Measurements from ENCODE around the gene TMEM208. TPM values are rescaled to one million over a fixed set of nuclear protein-coding genes. Genes with fewer than 3 reads are reported as not detected.

Gene TMEM208
- total RNA-seq, 2 donors from 2014 or later, result 40.7 to 42.0 TPM

DNA sequence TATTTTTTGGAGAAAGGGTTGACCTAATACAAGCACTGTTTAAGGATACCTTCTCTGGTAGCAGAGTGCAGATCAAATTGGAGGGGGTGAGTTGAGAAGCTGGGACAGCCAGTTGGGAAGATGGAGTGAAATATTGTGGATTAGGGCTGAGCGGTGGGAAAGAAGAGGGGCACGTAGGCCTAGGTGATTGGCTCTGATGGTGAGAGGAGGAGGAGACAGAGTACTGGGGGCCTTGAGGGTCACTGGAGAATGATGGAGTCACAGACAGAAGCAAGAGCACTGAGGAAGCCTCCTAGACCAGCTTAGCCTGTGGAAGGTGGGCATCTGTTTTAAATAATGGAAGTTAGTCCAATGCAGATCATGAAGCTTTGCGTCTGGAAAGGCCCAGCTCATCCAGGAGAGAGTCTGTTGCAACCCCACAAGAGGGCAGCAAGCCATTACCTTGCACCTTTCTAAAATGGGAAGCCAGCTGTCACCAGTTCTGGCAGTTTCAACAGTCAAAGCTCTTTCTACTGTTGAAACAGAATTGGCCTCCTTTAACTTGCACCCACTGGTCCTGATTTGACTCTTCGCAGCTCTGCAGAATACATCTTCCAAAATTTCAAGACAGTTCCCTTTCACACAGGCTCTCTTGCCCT is 33.6 kb downstream of the TMEM208 start:
- intact Hi-C loops (cut with DNase I, micrococcal nuclease), result no loop called here
- DNase-seq, result peak in 1 of 2 donors; percentile 37
- ATAC-seq, result peak; percentile 91

- ATAC-seq, result no peak
- DNase-seq, result no peak
- intact Hi-C loops (cut with DNase I, micrococcal nuclease), result no loop called here
Observed at GRCh38 chr16:67263201-67263600, 36.3 kb downstream of the TMEM208 start.

- ATAC-seq (no peak), DNase-seq (peak in 1 of 2 donors; percentile 14)
- intact Hi-C loops (cut with DNase I, micrococcal nuclease), result no loop called here
Observed at GRCh38 chr16:67264277-67264676, 37.3 kb downstream of the TMEM208 start.

GRCh38 chr16:67264866-67265265 is 37.9 kb downstream of the TMEM208 start:
- intact Hi-C loops (cut with DNase I, micrococcal nuclease), result no loop called here
- ATAC-seq (no peak), DNase-seq (peak in 1 of 2 donors; percentile 2)

DNA sequence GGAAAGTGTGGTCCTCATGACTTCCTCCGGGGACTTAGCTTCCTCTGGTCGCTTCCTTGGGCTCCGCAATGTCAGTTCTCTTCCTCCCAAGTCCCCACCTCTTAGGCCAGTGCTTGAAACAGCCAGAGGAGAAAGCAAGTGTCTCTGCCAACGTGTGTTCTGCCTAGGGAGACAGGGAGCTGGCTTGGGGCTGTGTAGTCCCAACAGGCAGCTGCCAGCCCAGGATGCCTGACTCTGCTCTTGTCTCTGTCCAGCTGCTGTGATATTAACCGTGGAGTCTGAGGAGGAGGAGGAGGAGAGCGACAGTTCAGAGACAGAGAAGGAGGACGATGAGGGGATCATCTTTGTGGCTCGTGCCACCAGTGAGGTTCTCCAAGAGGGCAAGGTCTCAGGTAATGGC is 38.9 kb downstream of the TMEM208 start:
- no peak for DNase-seq
- no peak for ATAC-seq
- intact Hi-C loops (cut with DNase I, micrococcal nuclease), result no loop called here

GRCh38 chr16:67268136-67268579 is 41.2 kb downstream of the TMEM208 start:
- intact Hi-C loops (cut with DNase I, micrococcal nuclease), result no loop called here
- DNase-seq (no peak), ATAC-seq (peak; percentile 69)

GRCh38 chr16:67269766-67270165 is 42.8 kb downstream of the TMEM208 start:
- intact Hi-C loops (cut with DNase I, micrococcal nuclease), result no loop called here
- ATAC-seq (peak; percentile 13), DNase-seq (no peak)

- ATAC-seq, result peak; percentile 20
- intact Hi-C loops (cut with DNase I, micrococcal nuclease), result no loop called here
Observed at GRCh38 chr16:67270931-67271338, 44.0 kb downstream of the TMEM208 start.

GRCh38 chr16:67271446-67271845 is 44.5 kb downstream of the TMEM208 start:
- no peak for ATAC-seq
- intact Hi-C loops (cut with DNase I, micrococcal nuclease), result no loop called here
- DNase-seq, result no peak

More at GRCh38 chr16:67270931-67271338, 44.0 kb downstream of the TMEM208 start:
- no peak for DNase-seq

DNA sequence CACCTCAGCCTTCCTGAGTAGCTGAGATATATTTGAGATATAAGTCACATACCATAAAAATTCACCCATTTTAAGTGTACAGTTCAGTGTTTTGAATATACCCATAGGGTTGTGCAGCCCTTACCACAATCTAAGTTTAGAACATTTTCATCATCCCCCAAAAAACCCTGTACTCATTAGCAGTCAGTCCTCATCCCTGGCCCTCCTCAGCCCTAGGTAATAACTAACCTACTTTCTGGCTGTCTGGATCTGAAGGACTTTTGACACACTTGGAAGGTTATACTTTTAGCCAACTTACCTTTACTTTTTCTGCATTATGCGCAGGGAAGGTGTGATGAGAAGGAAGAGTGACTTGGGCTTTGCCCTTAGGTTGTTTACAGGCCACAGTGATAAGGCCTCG is 48.4 kb downstream of the TMEM208 start:
- no peak for ATAC-seq
- intact Hi-C loops (cut with DNase I, micrococcal nuclease), result no loop called here
- DNase-seq, result no peak

DNA sequence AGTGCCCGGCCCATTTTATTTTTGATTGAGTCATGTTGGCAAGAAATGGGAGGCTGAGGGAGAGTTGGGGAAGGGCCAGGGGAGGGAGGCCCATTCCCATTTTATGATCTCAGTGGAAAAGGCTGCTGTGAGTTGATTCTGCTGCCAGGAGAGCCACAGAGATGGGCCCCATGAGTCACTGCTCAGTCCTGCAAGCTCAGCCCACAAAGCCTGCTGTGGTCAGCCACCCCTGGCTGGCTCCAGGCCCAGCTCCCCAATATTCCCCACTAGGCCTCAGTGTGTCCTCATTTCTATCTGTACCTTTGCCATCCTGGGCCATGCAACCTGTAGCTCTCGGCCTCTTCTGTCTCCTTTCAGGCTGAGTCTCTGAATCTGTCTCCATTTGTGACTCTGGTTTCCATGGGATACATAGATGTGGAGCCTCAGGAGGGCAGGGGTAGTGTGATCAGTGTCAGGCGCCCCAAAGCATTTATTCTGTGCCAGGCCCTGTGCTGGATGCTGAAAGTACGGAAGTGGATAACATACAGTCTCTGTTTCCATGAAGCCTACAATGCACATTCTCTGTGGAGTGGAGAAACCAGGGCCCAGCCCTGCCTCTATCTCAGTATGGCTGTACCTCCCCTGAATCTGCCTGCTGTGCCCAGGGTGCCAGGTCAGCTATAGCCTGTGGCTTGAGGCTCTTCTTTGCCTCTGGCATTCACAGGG is 50.5 kb downstream of the TMEM208 start:
- intact Hi-C loops (cut with DNase I, micrococcal nuclease), result no loop called here
- ATAC-seq (no peak), DNase-seq (peak in 1 of 2 donors; percentile 41)

- DNase-seq (no peak), ATAC-seq (peak; percentile 49)
- intact Hi-C loops (cut with DNase I, micrococcal nuclease), result no loop called here
Observed at GRCh38 chr16:67277999-67278772, 51.3 kb downstream of the TMEM208 start.

Small RNA genes lying within 50 kb of the gene (microRNA-seq; reads per million reads assigned to microRNA genes)
- 53.9 to 193 reads per million in 2 donors for gene MIR328

Other genes with a start within 250 kb of the TMEM208 start
- gene CES4A, start 238.5 kb upstream of the TMEM208 start, total RNA-seq, result 10 to 100 TPM in 1 of 2 donors, 1 to 10 TPM in 1; 6.6 to 12.1 TPM
- gene CBFB, start 198.0 kb upstream of the TMEM208 start, total RNA-seq, result 10 to 100 TPM; 25.8 to 27.0 TPM
- gene PHAF1, start 117.2 kb upstream of the TMEM208 start, total RNA-seq, result 10 to 100 TPM; 11.3 to 13.9 TPM
- 1 to 10 TPM; 2.9 to 4.3 TPM for gene B3GNT9, start 76.1 kb upstream of the TMEM208 start, total RNA-seq
- 10 to 100 TPM; 25.5 to 27.4 TPM for gene TRADD, start 67.2 kb upstream of the TMEM208 start, total RNA-seq
- gene FBXL8, start 67.2 kb upstream of the TMEM208 start, total RNA-seq, result 10 to 100 TPM; 20.2 to 23.0 TPM
- gene HSF4, start 62.4 kb upstream of the TMEM208 start, total RNA-seq, result 10 to 100 TPM; 36.5 to 39.2 TPM
- 10 to 100 TPM; 23.1 to 30.2 TPM for gene NOL3, start 56.6 kb upstream of the TMEM208 start, total RNA-seq
- gene MATCAP1, start 43.2 kb upstream of the TMEM208 start, total RNA-seq, result 10 to 100 TPM; 21.9 to 30.8 TPM
- gene EXOC3L1, start 37.0 kb upstream of the TMEM208 start, total RNA-seq, result 1 to 10 TPM; 2.3 to 5.9 TPM
- 10 to 100 TPM; 59.1 to 81.4 TPM for gene E2F4, start 35.0 kb upstream of the TMEM208 start, total RNA-seq
- 10 to 100 TPM; 58.1 to 60.5 TPM for gene ELMO3, start 28.0 kb upstream of the TMEM208 start, total RNA-seq
- gene FHOD1, start 20.4 kb downstream of the TMEM208 start, total RNA-seq, result 10 to 100 TPM; 29.7 to 42.7 TPM
- 1 to 10 TPM in 1 of 2 donors, under 1 TPM in 1; 0.61 to 1.3 TPM for gene SLC9A5, start 21.8 kb downstream of the TMEM208 start, total RNA-seq
- 10 to 100 TPM in 1 of 2 donors, 1 to 10 TPM in 1; 7.7 to 11.9 TPM for gene PLEKHG4, start 52.4 kb downstream of the TMEM208 start, total RNA-seq
- under 1 TPM in 1 of 2 donors, not detected in 1; 0.06 TPM for gene KCTD19, start 99.6 kb downstream of the TMEM208 start, total RNA-seq
- gene LRRC36, start 99.7 kb downstream of the TMEM208 start, total RNA-seq, result under 1 TPM; 0.34 to 0.40 TPM
- 1 to 10 TPM; 4.1 to 8.3 TPM for gene TPPP3, start 166.4 kb downstream of the TMEM208 start, total RNA-seq
- 10 to 100 TPM; 10.7 to 12.5 TPM for gene ZDHHC1, start 189.3 kb downstream of the TMEM208 start, total RNA-seq
- 1,000 to 10,000 TPM in 1 of 2 donors, 100 to 1,000 TPM in 1; 723 to 1,005 TPM for gene HSD11B2, start 204.0 kb downstream of the TMEM208 start, total RNA-seq